ENCODE data around the gene LEMD3. TPM values are rescaled to one million over a fixed set of nuclear protein-coding genes. Genes with fewer than 3 reads are reported as not detected.

Gene LEMD3
- polyA plus RNA-seq, 3 donors from 2014 or later, result 19.0 to 44.3 (median 26.8) TPM

GRCh38 chr12:65152012-65152411, 17.4 kb upstream of the LEMD3 start:
- Mint-ChIP-seq H3K4me1 (peaks cover 11 to 16% of the 10 kb centered on the region in 2 donors), H3K36me3 (no peaks in the 10 kb centered on the region), H3K27ac (peak overlapping the region in 1 of 6 donors; percentile 10), H3K9me3 (no peaks in the 10 kb centered on the region), H3K4me3 (no peak overlapping the region), H3K27me3 (ENCODE audit: low read depth in 3 of 3) (peaks cover 0 to 9% (median 2%) of the 10 kb centered on the region in 3 donors)
- DNase-seq, result no peak

- H3K9me3 Mint-ChIP-seq, result no peaks in the 10 kb centered on the region
- H3K4me3 Mint-ChIP-seq, result no peak overlapping the region
Observed at GRCh38 chr12:65152596-65152995, 16.8 kb upstream of the LEMD3 start.

GRCh38 chr12:65155784-65156183, 13.6 kb upstream of the LEMD3 start:
- Mint-ChIP-seq H3K27me3 (ENCODE audit: low read depth in 3 of 3) (peaks cover 0 to 6% (median 2%) of the 10 kb centered on the region in 3 donors), H3K27ac (peak overlapping the region in 1 of 6 donors; percentile 5), H3K4me3 (no peak overlapping the region), H3K36me3 (no peaks in the 10 kb centered on the region), H3K9me3 (no peaks in the 10 kb centered on the region), H3K4me1 (peaks cover 11 to 17% of the 10 kb centered on the region in 2 donors)
- no peak for DNase-seq

More at GRCh38 chr12:65152596-65152995, 16.8 kb upstream of the LEMD3 start:
- no peak overlapping the region for H3K27ac Mint-ChIP-seq
- peaks cover 0 to 6% (median 2%) of the 10 kb centered on the region in 3 donors for H3K27me3 Mint-ChIP-seq (ENCODE audit: low read depth in 3 of 3)
- H3K4me1 Mint-ChIP-seq, result peaks cover 11 to 17% of the 10 kb centered on the region in 2 donors
- no peak for DNase-seq
- no peaks in the 10 kb centered on the region for H3K36me3 Mint-ChIP-seq

GRCh38 chr12:65156366-65156841, 13.0 kb upstream of the LEMD3 start:
- peaks cover 11 to 17% of the 10 kb centered on the region in 2 donors for H3K4me1 Mint-ChIP-seq
- H3K9me3 Mint-ChIP-seq, result no peaks in the 10 kb centered on the region
- H3K4me3 Mint-ChIP-seq, result peak overlapping the region; percentile 5 to 78 (median 22)
- peak overlapping the region in 3 of 6 donors; percentile 20 to 55 (median 49) for H3K27ac Mint-ChIP-seq
- DNase-seq, result peak; percentile 12 to 23 (median 17)
- H3K36me3 Mint-ChIP-seq, result no peaks in the 10 kb centered on the region
- peaks cover 0 to 3% (median 2%) of the 10 kb centered on the region in 3 donors for H3K27me3 Mint-ChIP-seq (ENCODE audit: low read depth in 3 of 3)

GRCh38 chr12:65157091-65157490, 12.3 kb upstream of the LEMD3 start:
- Mint-ChIP-seq H3K4me1 (peaks cover 11 to 17% of the 10 kb centered on the region in 2 donors), H3K36me3 (no peaks in the 10 kb centered on the region), H3K27me3 (ENCODE audit: low read depth in 3 of 3) (peaks cover 0 to 2% (median 0%) of the 10 kb centered on the region in 3 donors), H3K4me3 (peak overlapping the region in 1 of 5 donors; percentile 49), H3K27ac (peak overlapping the region in 1 of 6 donors; percentile 9), H3K9me3 (no peaks in the 10 kb centered on the region)
- no peak for DNase-seq

- Mint-ChIP-seq H3K27ac (no peak overlapping the region), H3K9me3 (no peaks in the 10 kb centered on the region), H3K36me3 (no peaks in the 10 kb centered on the region), H3K27me3 (ENCODE audit: low read depth in 3 of 3) (peaks cover 0 to 3% (median 2%) of the 10 kb centered on the region in 3 donors), H3K4me1 (no peaks in the 10 kb centered on the region), H3K4me3 (no peak overlapping the region)
- DNase-seq, result no peak
Observed at GRCh38 chr12:65162609-65163008, 6.8 kb upstream of the LEMD3 start.

- no peak overlapping the region for H3K27ac Mint-ChIP-seq
- H3K4me3 Mint-ChIP-seq, result no peak overlapping the region
- H3K27me3 Mint-ChIP-seq (ENCODE audit: low read depth in 3 of 3), result peaks cover 4 to 9% (median 4%) of the 10 kb centered on the region in 3 donors
- no peaks in the 10 kb centered on the region for H3K36me3 Mint-ChIP-seq
- no peaks in the 10 kb centered on the region for H3K9me3 Mint-ChIP-seq
- H3K4me1 Mint-ChIP-seq, result peaks cover 6 to 7% of the 10 kb centered on the region in 2 donors
- no peak for DNase-seq
Observed at GRCh38 chr12:65164244-65164643, 5.1 kb upstream of the LEMD3 start.

GRCh38 chr12:65164774-65165173, 4.6 kb upstream of the LEMD3 start:
- DNase-seq, result no peak
- Mint-ChIP-seq H3K27me3 (ENCODE audit: low read depth in 3 of 3) (peaks cover 7 to 12% (median 8%) of the 10 kb centered on the region in 3 donors), H3K4me3 (no peak overlapping the region), H3K27ac (no peak overlapping the region), H3K9me3 (no peaks in the 10 kb centered on the region), H3K4me1 (peaks cover 9 to 10% of the 10 kb centered on the region in 2 donors), H3K36me3 (no peaks in the 10 kb centered on the region)

GRCh38 chr12:65168681-65169319, 583 bp upstream of the LEMD3 start:
- Mint-ChIP-seq H3K9me3 (no peaks in the 10 kb centered on the region), H3K4me3 (peak overlapping the region; percentile 92 to 100 (median 99)), H3K4me1 (peaks cover 10 to 39% of the 10 kb centered on the region in 2 donors), H3K36me3 (peaks cover 0 to 3% (median 0%) of the 10 kb centered on the region in 3 donors), H3K27ac (peak overlapping the region; percentile 97 to 100 (median 98)), H3K27me3 (ENCODE audit: low read depth in 3 of 3) (peaks cover 9 to 16% (median 12%) of the 10 kb centered on the region in 3 donors)
- DNase-seq, result no peak

- Mint-ChIP-seq H3K4me3 (peak overlapping the region; percentile 84 to 94 (median 91)), H3K36me3 (peaks cover 0 to 3% (median 0%) of the 10 kb centered on the region in 3 donors), H3K27ac (peak overlapping the region; percentile 79 to 98 (median 92)), H3K4me1 (peaks cover 10 to 40% of the 10 kb centered on the region in 2 donors), H3K27me3 (ENCODE audit: low read depth in 3 of 3) (peaks cover 9 to 16% (median 12%) of the 10 kb centered on the region in 3 donors), H3K9me3 (no peaks in the 10 kb centered on the region)
- DNase-seq, result peak; percentile 61 to 64 (median 62)
Observed at GRCh38 chr12:65170209-65170881, 962 bp downstream of the LEMD3 start.

- Mint-ChIP-seq H3K4me1 (peaks cover 10 to 40% of the 10 kb centered on the region in 2 donors), H3K27me3 (ENCODE audit: low read depth in 3 of 3) (peaks cover 9 to 16% (median 12%) of the 10 kb centered on the region in 3 donors), H3K4me3 (peak overlapping the region; percentile 84 to 94 (median 91)), H3K9me3 (no peaks in the 10 kb centered on the region), H3K36me3 (peaks cover 0 to 3% (median 0%) of the 10 kb centered on the region in 3 donors), H3K27ac (peak overlapping the region; percentile 79 to 98 (median 92))
- DNase-seq, result peak in 1 of 3 donors; percentile 7
Observed at GRCh38 chr12:65171073-65171472, 1.7 kb downstream of the LEMD3 start.

GRCh38 chr12:65171870-65172269, 2.5 kb downstream of the LEMD3 start:
- peak; percentile 38 to 45 (median 40) for DNase-seq
- Mint-ChIP-seq H3K4me3 (peak overlapping the region; percentile 57 to 84 (median 80)), H3K36me3 (peaks cover 0 to 3% (median 0%) of the 10 kb centered on the region in 3 donors), H3K9me3 (no peaks in the 10 kb centered on the region), H3K27ac (peak overlapping the region in 5 of 6 donors; percentile 54 to 77 (median 65)), H3K4me1 (peaks cover 10 to 40% of the 10 kb centered on the region in 2 donors), H3K27me3 (ENCODE audit: low read depth in 3 of 3) (peaks cover 9 to 16% (median 12%) of the 10 kb centered on the region in 3 donors)

- Mint-ChIP-seq H3K9me3 (no peaks in the 10 kb centered on the region), H3K27me3 (ENCODE audit: low read depth in 3 of 3) (peaks cover 0 to 4% (median under 1%) of the 10 kb centered on the region in 3 donors), H3K4me1 (peaks cover 9 to 31% of the 10 kb centered on the region in 2 donors), H3K4me3 (no peak overlapping the region), H3K36me3 (peaks cover 0 to 3% (median 0%) of the 10 kb centered on the region in 3 donors), H3K27ac (no peak overlapping the region)
- no peak for DNase-seq
Observed at GRCh38 chr12:65175385-65175784, 6.0 kb downstream of the LEMD3 start.

Measured in immature natural killer cell (primary cell).